C4-2B (cell line): ENCODE measurements around the gene HYAL3.

Experiments used
- CTCF ChIP-seq: fragments of 450-650 bp; conservative IDR thresholded peaks from 2 replicates; pipeline ENCODE4 v1.5.1; 2017; ENCODE audit warnings: mild to moderate bottlenecking
- ZFX ChIP-seq: fragments of 450-650 bp; IDR thresholded peaks from 2 replicates; pipeline ENCODE4 v1.6.1; 2017

DNA sequence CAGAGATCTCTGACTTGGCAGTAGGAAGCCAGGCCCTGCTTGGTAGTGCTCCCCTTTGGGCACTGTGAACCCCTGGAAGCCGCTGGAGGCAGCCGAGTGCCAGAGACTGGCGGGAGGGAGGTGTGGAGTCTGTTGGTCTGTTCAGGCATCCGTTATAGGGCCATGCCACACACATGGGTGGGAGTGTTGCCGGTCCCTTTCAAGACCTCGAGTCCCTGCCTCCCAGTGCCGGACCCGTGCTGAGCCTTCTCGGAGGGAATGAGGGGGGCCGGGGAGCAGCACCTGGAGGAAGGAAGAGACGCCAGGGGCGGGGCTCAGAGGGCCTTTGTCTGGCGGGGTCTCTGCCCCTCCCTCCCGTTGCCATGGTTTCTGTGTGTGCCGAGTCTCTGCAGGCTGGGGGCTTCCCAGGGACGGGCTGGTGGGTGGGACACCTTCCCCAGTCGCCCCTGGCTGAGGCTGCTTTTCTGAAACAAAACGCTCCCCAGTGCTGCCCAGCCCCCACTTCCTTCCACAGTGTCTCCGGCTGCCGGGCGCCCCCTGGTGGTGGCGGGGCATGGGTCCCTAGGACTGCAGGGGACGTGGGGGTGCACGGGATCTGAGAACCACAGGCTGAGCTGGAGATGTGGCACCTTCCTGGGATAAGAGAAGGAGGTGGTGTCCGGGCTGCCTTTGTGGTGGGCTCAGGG is 53.2 kb downstream of the HYAL3 start:
- TF ChIP-seq CTCF: peak; percentile 97
- TF ChIP-seq ZFX: no peak
